Upper lobe of left lung (tissue), 4 donors: Measurements from ENCODE around the gene ACAP3.

Experiments used
- CTCF ChIP-seq, 6 experiments: fragments of 450-650 bp in 4 of 6; fragments of 200-600 bp in 2 of 6; sonication (generic) in 2 of 6; IDR thresholded peaks; one replicate each; pipeline ENCODE4 v1.5.1; 2016 to 2019; ENCODE audit warnings: antibody characterized with exemption in 6 of 6
- EP300 ChIP-seq, 4 donors: sonication (generic); formaldehyde crosslinking; IDR thresholded peaks; one replicate each; pipeline ENCODE4 v1.5.1; 2017; ENCODE audit warnings: antibody characterized with exemption in 4 of 4, control low read depth in 2 of 4
- POLR2A ChIP-seq, 4 donors: fragments of 450-650 bp; IDR thresholded peaks; one replicate each; pipeline ENCODE4 v1.5.1; 2016 to 2017; ENCODE audit warnings: antibody characterized with exemption in 4 of 4, mild to moderate bottlenecking in 2 of 4
- POLR2AphosphoS5 ChIP-seq, 2 donors: sonication (generic); formaldehyde crosslinking; IDR thresholded peaks; one replicate each; pipeline ENCODE4 v1.5.1; 2017; ENCODE audit warnings: antibody characterized with exemption in 2 of 2

GRCh38 chr1:1347663-1348419 is 40.1 kb upstream of the ACAP3 start:
- TF ChIP-seq CTCF (IDR thresholded peaks at IDR 0.05): no peak
- TF ChIP-seq POLR2AphosphoS5 (IDR thresholded peaks at IDR 0.05): no peak
- no peak for TF ChIP-seq EP300 (IDR thresholded peaks at IDR 0.05)
- peak in 1 of 4 donors; percentile 52 for TF ChIP-seq POLR2A (IDR thresholded peaks at IDR 0.05)
